ENCODE data around the gene BTNL9. TPM values are rescaled to one million over a fixed set of nuclear protein-coding genes. Genes with fewer than 3 reads are reported as not detected.

Gene BTNL9
- total and polyA plus RNA-seq, 12 donors, result 16.0 to 254 (median 31.0) TPM

DNA sequence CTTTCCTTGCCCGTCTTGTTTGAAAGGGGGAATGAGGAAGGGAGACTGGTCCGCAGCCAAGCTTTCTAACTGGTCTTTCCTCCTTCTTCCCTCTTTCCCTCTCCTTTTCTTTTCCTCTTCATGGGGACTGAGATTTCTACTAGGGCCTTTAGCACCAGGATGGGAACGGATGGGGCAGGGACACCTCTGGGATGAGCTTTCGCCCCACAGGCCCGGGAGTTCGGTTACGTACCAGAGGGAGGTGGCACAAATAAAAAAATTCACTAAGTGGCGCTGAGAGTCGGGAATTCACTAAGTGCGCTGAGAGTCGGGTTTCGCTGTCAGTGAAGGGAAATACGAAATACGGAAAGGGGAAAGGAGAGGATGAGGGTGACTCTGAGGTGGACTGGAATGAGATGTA is 21.6 kb downstream of the BTNL9 start:
- no peak for DNase-seq
- Histone ChIP-seq H3K9me3 (peaks cover 0 to 3% (median 0%) of the 10 kb centered on the region in 11 donors), H3K4me1 (no peaks in the 10 kb centered on the region), H3K27ac (no peak overlapping the region), H3K4me3 (no peak overlapping the region), H3K36me3 (peaks cover 0 to 10% (median 0%) of the 10 kb centered on the region in 9 donors), H3K27me3 (peaks cover 0 to 89% (median 65%) of the 10 kb centered on the region in 7 donors)
- intact Hi-C loops (cut with DNase I), result no loop called here
- TF ChIP-seq, protein P1, sequence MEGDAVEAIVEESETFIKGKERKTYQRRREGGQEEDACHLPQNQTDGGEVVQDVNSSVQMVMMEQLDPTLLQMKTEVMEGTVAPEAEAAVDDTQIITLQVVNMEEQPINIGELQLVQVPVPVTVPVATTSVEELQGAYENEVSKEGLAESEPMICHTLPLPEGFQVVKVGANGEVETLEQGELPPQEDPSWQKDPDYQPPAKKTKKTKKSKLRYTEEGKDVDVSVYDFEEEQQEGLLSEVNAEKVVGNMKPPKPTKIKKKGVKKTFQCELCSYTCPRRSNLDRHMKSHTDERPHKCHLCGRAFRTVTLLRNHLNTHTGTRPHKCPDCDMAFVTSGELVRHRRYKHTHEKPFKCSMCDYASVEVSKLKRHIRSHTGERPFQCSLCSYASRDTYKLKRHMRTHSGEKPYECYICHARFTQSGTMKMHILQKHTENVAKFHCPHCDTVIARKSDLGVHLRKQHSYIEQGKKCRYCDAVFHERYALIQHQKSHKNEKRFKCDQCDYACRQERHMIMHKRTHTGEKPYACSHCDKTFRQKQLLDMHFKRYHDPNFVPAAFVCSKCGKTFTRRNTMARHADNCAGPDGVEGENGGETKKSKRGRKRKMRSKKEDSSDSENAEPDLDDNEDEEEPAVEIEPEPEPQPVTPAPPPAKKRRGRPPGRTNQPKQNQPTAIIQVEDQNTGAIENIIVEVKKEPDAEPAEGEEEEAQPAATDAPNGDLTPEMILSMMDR (IDR thresholded peaks at IDR 0.05), result no peak
- no peak for ATAC-seq
- 57 to 63% methylated on average over 14 of the region's 14 CpGs for whole genome bisulfite sequencing, 2 donors

DNA sequence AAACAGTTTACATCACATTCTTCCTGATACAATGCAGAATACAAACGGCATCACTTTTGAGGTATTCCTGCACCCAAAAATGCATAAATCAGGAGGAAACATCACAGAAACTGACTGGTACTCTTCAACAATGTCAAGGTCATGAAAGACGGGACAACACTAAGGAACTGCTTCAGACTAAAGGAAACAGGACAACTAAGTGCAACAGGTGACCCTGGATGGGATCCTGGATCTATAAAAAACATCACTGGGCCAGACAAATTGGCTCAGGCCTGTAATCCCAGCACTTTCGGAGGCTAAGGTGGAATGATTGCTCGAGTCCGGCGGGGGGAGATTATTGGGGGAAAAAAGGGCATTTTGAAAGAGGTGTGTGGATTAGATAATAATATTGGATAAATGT is 22.6 kb downstream of the BTNL9 start:
- H3K36me3 ChIP-seq, result peaks cover 0 to 10% (median 0%) of the 10 kb centered on the region in 9 donors
- no peak overlapping the region for H3K27ac ChIP-seq
- TF ChIP-seq, protein P1 (IDR thresholded peaks at IDR 0.05), result no peak
- WGBS, 2 donors, result 88 to 89% methylated on average over 6 of the region's 6 CpGs
- DNase-seq (no peak), ATAC-seq (no peak)
- peaks cover 0 to 88% (median 58%) of the 10 kb centered on the region in 7 donors for H3K27me3 ChIP-seq
- no peaks in the 10 kb centered on the region for H3K4me1 ChIP-seq
- H3K4me3 ChIP-seq, result no peak overlapping the region
- intact Hi-C loops (cut with DNase I), result no loop called here
- H3K9me3 ChIP-seq, result peaks cover 0 to 3% (median 0%) of the 10 kb centered on the region in 11 donors

DNA sequence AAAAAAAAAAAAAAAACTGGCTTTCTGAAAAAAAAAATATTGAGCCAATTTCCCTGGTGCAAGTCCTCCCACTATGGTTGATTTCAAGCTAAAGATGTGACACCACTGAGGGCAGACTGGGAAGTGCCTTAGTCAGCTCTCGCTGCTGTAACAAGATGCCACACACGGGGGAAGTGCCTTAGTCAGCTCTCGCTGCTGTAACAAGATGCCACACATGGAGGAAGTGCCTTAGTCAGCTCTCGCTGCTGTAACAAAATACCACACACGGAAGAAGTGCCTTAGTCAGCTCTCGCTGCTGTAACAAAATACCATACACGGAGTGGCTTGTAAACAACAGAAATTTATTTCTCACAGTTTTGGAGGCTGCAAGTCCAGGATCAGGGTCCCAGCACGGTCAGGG is 23.4 kb downstream of the BTNL9 start:
- DNase-seq (no peak), ATAC-seq (no peak)
- Histone ChIP-seq H3K36me3 (peaks cover 0 to 10% (median 0%) of the 10 kb centered on the region in 9 donors), H3K9me3 (peaks cover 0 to 3% (median 0%) of the 10 kb centered on the region in 11 donors), H3K27ac (no peak overlapping the region), H3K4me3 (no peak overlapping the region), H3K4me1 (no peaks in the 10 kb centered on the region), H3K27me3 (peaks cover 0 to 88% (median 60%) of the 10 kb centered on the region in 7 donors)
- 89 to 90% methylated on average over 8 of the region's 8 CpGs for WGBS, 2 donors
- intact Hi-C loops (cut with DNase I), result no loop called here
- TF ChIP-seq, protein P1 (IDR thresholded peaks at IDR 0.05), result no peak

DNA sequence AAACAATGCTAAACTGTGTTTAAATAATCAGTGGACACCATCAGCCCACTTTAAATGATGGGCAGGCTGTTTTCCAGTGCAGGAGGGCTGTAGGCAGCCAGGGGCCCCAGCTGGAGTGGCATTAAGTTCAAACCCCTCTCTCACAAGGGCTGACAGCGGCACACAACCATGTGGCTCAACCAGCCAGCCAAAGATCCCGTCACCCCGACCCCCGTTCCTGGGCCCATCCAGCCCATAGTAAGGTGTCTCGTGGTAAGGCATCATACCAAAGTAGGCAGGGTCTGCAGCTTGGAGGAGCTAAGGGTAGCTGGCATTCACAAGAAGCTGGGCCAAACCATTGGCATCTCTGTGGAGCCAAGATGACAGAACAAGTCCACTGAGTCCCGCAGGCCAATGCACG is 24.9 kb downstream of the BTNL9 start:
- WGBS, 2 donors, result 86 to 92% methylated on average over 7 of the region's 7 CpGs
- Histone ChIP-seq H3K27me3 (peaks cover 0 to 88% (median 58%) of the 10 kb centered on the region in 7 donors), H3K4me3 (no peak overlapping the region)

More for the DNA sequence above, 24.9 kb downstream of the BTNL9 start:
- TF ChIP-seq, protein P1 (IDR thresholded peaks at IDR 0.05), result no peak
- Histone ChIP-seq H3K27ac (no peak overlapping the region), H3K36me3 (peaks cover 0 to 3% (median 0%) of the 10 kb centered on the region in 9 donors), H3K9me3 (peaks cover 0 to 3% (median 0%) of the 10 kb centered on the region in 11 donors), H3K4me1 (no peaks in the 10 kb centered on the region)
- DNase-seq, result no peak
- intact Hi-C loops (cut with DNase I), result no loop called here
- ATAC-seq, result no peak
